Dedifferentiated amniotic fluid mesenchymal stem cell (primary cell): Measurements from ENCODE around the gene GALNT5.

Experiments
- DNase-seq: peaks from one replicate; pipeline ENCODE4 v3.0.0-alpha.2; 2016; ENCODE audit errors: extremely low spot score

GALNT5 gene

DNA sequence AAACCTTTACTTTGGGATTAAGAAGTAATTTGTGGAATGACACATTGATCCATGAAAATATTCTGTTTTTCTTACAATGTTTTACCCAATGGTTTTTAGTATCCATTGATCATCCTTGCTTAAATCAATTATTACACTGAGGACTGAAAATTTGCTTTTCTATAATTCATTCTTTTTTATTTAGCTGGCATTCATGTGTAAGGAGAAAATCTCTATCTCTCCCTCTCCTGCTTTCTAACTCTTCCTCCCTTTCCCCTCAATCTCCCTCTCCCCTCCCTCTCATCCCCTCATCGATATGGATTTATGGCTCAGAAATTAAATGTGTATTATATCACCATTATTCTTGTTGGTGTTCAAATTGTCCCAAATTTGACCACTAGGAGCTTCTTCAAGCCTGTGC, 29.7 kb downstream of the GALNT5 start:
- no peak for DNase-seq

DNA sequence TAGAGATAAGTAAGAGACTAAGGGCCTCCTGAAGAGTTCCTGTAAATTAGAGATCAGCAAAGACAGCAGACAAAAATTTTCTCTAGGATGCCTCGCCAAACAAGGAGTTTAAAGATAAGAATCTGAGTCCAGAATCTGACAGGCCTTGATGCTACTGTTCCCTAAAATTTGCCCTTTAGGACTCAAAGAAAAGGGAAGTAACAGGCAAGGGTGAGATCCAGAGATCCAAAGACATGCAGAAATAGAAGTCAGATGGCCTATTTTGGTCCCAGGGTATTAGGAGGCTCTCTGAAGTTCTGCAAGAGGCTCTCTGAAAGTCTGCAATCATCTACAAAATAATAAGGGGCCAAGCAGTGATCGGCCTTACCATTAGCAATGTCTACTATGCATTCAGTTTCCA, 33.0 kb downstream of the GALNT5 start:
- DNase-seq: no peak

DNA sequence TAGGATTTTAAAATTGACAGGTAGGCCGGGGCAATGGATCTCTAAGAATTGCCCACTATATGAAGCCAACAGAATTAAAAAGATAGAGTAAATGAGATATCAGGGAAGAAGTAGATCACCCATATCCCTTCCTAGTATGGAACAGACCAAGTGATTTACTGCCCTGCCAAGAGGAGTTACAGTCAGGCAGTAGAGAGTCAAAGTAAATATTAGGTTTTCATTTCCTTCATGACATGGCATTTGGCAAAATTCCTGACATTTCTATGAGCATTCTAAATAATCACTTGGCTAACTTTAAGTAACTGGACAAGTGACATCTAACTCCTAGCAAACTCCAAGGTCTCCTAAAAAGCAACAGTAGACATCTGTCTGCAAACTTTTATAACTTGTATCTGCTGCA, 33.5 kb downstream of the GALNT5 start:
- no peak for DNase-seq

- no peak for DNase-seq
Observed at GRCh38 chr2:157292853-157293252, 35.3 kb downstream of the GALNT5 start.

GRCh38 chr2:157296490-157296889, 39.0 kb downstream of the GALNT5 start:
- DNase-seq: no peak

- DNase-seq: no peak
Observed at GRCh38 chr2:157296958-157297357, 39.5 kb downstream of the GALNT5 start.

GRCh38 chr2:157301307-157301706, 43.8 kb downstream of the GALNT5 start:
- DNase-seq: no peak

GRCh38 chr2:157302492-157303099, 45.1 kb downstream of the GALNT5 start:
- peak; percentile 69 for DNase-seq

- no peak for DNase-seq
Observed at GRCh38 chr2:157303612-157304011, 46.1 kb downstream of the GALNT5 start.

DNA sequence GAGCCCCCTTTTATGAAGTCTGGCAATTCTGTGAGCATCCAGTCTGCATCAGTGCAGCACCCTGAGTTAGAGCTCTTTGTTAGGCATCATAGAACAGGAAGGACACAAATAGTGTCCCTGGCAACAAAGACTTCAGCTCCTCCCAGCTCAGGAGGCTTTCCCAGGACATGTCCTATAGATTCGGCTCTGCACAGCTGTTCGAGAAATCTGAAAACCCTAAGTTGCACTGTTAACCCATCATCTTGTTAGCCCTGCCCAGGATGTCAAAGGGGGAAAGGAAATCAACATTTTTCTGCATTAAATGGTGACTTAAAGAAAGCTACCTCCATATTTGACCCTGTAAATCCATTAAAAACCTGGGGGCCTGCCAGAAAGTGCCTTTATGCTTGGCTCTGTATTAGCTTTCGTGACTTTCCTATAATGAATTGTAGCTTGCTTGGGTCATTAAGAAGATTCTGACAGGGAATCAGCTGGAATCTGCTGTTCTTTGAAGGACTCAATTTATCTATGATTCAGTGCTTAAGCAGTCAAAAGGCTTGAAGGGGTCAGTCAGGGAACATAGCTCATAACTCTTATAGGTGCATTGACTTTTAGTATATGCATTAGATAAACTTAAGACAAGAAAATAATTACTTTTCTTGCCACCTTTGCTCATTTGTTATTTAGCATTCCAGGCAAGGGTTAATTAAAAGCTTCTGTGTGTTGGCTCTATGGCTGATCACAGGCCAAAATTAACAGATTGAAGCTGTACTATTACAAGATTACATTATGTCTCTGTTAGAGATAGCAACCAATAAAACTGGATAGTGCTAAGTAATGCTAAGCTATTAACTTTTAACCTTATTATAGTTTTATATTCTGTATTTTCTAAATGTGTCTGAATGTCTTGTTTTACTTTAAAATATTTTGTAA, 47.6 kb downstream of the GALNT5 start:
- DNase-seq: no peak

- DNase-seq: no peak
Observed at GRCh38 chr2:157305723-157306110, 48.2 kb downstream of the GALNT5 start.

DNA sequence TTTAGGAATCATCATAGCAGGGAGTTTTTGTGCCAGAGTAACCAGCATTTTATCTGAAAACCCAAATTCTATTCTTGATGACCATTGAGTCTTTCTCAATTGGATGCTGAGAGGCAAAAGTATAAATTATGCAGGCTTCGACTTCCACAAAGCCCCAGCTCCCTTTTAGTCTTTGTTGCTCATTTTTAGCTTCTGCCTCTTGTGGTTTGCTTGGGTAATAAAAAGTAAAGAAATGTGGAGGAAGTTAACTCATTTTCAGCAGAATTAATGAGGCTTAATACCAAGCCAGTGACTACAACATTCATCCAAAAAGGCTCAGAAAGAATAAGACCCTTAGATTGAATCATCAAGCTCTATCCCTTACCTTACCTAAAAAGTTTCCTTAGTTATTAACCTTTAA, 49.5 kb downstream of the GALNT5 start:
- DNase-seq: no peak

- no peak for DNase-seq
Observed at GRCh38 chr2:157309878-157310277, 52.4 kb downstream of the GALNT5 start.

GRCh38 chr2:157311706-157312105, 54.2 kb downstream of the GALNT5 start:
- DNase-seq: no peak

DNA sequence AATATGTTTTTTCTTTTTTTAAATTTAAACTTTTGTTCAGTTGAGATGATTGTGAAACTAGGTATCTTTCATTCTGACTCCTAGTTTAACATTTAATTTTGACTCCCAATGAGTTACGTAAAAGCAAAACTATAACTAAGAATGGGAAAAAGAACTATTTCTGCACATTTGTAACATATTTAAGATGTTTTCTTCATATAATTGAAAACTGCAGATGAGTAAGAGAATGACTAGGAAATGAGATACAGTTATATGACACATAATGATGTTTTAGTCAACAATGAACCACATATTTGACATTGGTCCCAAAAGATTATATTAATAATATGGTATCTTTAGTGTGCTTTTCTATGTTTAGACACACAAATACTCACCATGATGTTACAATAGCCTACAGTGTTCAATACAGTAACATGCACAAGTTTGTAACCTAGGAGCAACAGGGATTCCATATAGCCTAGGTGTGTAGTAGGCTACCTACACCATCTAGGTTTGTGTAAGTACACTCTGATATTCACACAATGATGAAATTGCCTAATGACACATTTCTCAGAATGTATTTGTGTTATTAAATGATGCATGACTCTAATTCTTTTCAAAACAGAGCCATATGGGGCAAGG, 55.5 kb downstream of the GALNT5 start:
- no peak for DNase-seq

DNA sequence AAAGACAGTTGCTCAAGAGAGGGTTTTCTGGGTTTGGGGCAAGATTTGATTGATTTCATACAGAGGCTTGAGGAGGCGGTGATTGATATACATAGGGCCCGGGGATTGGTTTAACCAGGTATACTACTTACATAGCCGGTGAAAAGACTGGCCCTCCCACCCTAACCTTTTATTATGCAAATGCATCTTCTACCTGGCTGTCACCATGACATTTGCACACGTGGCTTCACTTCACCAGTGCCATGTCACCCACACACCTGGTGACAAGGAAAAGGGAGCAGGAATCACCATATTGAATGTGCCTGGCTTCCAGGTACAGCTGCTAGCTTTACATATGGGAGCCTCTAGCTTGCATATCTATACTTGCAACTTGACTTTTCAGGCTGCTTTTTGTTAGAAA, 58.4 kb downstream of the GALNT5 start:
- DNase-seq: no peak

DNA sequence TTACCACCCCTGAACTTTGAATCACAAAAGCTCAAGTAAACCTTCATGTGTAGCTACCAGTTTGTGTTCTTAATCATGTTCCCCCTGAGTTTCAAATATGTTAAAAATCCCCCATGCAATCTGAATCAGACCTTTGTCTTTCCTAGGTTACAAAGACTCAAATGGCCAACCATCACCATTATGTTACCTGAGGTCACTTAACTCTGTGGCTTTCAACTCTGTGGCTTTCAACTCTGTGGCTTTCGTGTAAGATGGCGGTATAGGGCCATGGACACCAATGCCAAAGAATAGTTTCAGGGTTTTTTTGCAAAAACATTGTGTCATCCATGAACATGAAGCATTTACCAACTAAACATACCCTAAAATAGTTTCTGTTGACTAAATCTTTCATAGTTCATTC, 61.4 kb downstream of the GALNT5 start:
- no peak for DNase-seq

DNA sequence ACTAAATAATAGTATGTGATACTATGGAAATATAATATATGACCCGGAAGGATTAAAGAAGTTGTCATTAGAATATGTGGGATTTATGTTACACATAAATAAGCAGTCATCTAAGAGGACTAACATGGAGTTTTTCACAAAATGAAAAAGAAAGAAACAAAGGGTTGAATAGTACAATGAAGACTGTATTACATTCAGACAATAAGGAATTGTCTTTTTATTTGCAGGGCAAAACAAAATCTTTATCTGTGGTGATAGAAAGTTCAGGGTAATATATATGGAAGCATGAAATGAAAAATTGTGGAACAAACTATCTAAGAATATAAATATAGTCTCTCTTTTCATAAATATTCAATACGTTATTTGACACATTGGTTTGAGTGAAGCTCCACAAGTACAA, 62.3 kb downstream of the GALNT5 start:
- DNase-seq: no peak

- no peak for DNase-seq
Observed at GRCh38 chr2:157320409-157320808, 62.9 kb downstream of the GALNT5 start.

DNA sequence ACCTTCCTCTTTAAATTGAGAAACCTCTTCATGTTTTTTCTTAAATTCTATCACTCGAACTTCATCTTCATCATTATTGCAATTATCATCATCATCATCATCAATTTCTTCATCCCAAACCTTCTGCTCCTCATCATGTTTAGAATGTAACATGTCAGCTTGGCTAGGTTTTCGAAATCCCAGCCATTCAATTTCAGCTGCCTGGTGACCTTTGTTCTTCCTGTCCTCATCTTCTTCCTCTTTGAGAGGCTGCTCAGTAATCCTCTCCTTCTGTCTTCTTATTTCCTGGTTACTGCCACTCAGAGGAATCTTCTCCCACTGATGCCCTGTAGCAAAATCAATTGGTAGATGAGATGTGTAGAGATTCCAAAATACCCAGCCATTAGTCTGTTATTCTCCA, 64.0 kb downstream of the GALNT5 start:
- no peak for DNase-seq

GRCh38 chr2:157322432-157322831, 64.9 kb downstream of the GALNT5 start:
- no peak for DNase-seq

DNA sequence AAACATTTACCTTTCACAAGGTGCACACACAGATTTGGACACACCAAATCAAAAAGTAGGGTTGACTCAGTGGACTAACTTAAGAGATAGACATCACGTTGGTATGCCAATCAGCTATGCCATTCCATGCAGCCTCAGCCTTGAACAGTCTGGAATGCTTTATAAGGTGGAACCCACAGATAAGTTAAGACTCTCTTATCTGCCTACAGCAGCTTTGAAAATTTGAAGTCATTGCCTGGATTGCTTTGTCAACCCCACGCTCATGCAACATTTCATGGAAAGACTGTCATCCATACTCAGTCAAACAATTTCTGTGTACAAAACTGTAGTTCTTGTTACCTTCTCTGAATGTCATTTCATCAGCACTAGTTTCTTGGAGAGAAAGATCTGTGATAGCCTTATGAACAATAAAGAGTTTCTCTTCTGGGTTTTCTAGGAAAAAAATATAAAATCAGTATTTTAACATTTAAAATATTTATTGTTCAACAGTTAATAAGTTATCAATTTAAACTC, 66.9 kb downstream of the GALNT5 start:
- no peak for DNase-seq

- no peak for DNase-seq
Observed at GRCh38 chr2:157325786-157326185, 68.3 kb downstream of the GALNT5 start, which contains the start of gene ERMN. ERMN (minus strand) TSS chr2:157325824; CDS start chr2:157325642, 182 bp downstream.
